ENCODE results near the gene SHISA5. TPM values are rescaled to one million over a fixed set of nuclear protein-coding genes. Genes with fewer than 3 reads are reported as not detected.

Gene SHISA5
- total RNA-seq, 4 donors from 2014 or later, result 17.0 to 31.6 (median 23.4) TPM

Small RNA genes within 50 kb of the gene (microRNA-seq; reads per million reads assigned to microRNA genes)
- 0 reads per million in 2 donors for gene MIR6823 (ENCODE audit: borderline replicate concordance in 2 of 2)

Other genes starting within 250 kb of the SHISA5 start
- gene NME6, start 202.8 kb downstream of the SHISA5 start, total RNA-seq, result 10 to 100 TPM; 19.9 to 26.8 (median 23.3) TPM
- not detected for gene SPINK8, start 170.5 kb downstream of the SHISA5 start, total RNA-seq
- not detected for gene FBXW12, start 132.0 kb downstream of the SHISA5 start, total RNA-seq
- gene PLXNB1, start 74.1 kb downstream of the SHISA5 start, total RNA-seq, result 1 to 10 TPM; 2.8 to 7.2 (median 3.5) TPM
- 10 to 100 TPM in 2 of 4 donors, 1 to 10 TPM in 2; 4.9 to 12.2 (median 9.9) TPM for gene CCDC51, start 64.1 kb downstream of the SHISA5 start, total RNA-seq
- 100 to 1,000 TPM; 202 to 353 (median 294) TPM for gene TMA7, start 63.9 kb downstream of the SHISA5 start, total RNA-seq
- gene ATRIP, start 57.4 kb downstream of the SHISA5 start, total RNA-seq, result 1 to 10 TPM; 4.8 to 7.2 (median 7.0) TPM
- 1 to 10 TPM in 3 of 4 donors, under 1 TPM in 1; 0.87 to 2.6 (median 1.7) TPM for gene PFKFB4, start 52.6 kb upstream of the SHISA5 start, total RNA-seq
- not detected for gene UCN2, start 59.6 kb upstream of the SHISA5 start, total RNA-seq
- gene COL7A1, start 91.2 kb upstream of the SHISA5 start, total RNA-seq, result 1 to 10 TPM in 2 of 4 donors, under 1 TPM in 2; 0.66 to 1.7 (median 1.1) TPM
- 100 to 1,000 TPM; 679 to 861 (median 720) TPM for gene UQCRC1, start 105.5 kb upstream of the SHISA5 start, total RNA-seq
- gene TMEM89, start 117.6 kb upstream of the SHISA5 start, total RNA-seq, result not detected
- 10 to 100 TPM in 2 of 4 donors, 1 to 10 TPM in 2; 6.1 to 17.3 (median 10.1) TPM for gene SLC26A6, start 131.3 kb upstream of the SHISA5 start, total RNA-seq
- gene CELSR3, start 158.7 kb upstream of the SHISA5 start, total RNA-seq, result under 1 TPM in 3 of 4 donors, not detected in 1; 0.02 to 0.25 (median 0.05) TPM
- gene NCKIPSD, start 181.7 kb upstream of the SHISA5 start, total RNA-seq, result 10 to 100 TPM; 13.2 to 33.1 (median 19.4) TPM
- gene IP6K2, start 213.0 kb upstream of the SHISA5 start, total RNA-seq, result 10 to 100 TPM; 16.9 to 31.8 (median 22.0) TPM

Data from gastrocnemius medialis (tissue), 4 donors.